ENCODE measurements around the gene RGS10.

Gene RGS10

DNA sequence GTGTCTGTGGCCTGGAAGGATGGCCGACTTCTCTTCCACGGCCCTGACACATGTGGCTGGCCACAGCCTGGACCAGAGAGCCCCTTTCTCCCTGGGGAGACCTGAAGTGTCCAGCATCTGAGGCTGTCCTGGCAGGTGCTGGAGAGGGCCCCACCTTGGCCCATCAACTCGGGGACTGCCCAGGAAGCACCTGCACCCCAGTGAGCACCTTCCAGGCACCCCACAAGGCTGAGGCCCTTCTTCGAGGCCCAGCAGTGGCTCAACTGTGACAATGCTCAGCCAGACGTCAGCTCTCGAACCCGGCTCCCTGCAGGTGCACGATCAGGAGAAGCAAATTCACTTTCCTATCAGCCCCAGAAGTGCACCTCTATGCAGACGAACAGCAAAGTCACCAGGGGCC lies 24.3 kb downstream of the RGS10 start:
- no peak for DNase-seq (ENCODE audit: low read depth)

GRCh38 chr10:119517235-119518141 lies 25.0 kb downstream of the RGS10 start:
- DNase-seq (ENCODE audit: low read depth): peak; percentile 26

- peak; percentile 46 for DNase-seq (ENCODE audit: low read depth)
These were observed 25.9 kb downstream of the RGS10 start for GRCh38 chr10:119516381-119517234.

GRCh38 chr10:119515511-119516045 lies 26.9 kb downstream of the RGS10 start:
- DNase-seq (ENCODE audit: low read depth): no peak

DNA sequence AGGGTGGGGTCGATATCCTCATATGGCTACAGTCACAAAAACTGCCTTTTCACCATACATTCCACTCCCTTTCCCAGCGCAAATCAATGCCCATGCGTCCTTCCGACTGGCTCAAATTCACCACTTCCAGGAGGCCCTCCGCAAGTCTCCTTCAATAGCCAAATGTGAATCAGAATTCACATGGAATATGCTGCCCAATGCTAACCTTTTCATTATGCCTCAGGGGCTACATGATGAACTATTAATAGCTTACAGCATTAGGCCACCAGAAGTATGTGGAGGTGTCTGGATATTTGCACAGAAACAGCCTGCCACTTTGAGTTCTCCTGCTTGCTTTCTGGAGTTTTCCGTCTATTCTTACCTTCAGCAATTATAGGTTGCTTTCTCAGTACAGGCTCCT lies 27.7 kb downstream of the RGS10 start:
- no peak for DNase-seq (ENCODE audit: low read depth)

- no peak for DNase-seq (ENCODE audit: low read depth)
These were observed 30.5 kb downstream of the RGS10 start for GRCh38 chr10:119511828-119512515.

DNA sequence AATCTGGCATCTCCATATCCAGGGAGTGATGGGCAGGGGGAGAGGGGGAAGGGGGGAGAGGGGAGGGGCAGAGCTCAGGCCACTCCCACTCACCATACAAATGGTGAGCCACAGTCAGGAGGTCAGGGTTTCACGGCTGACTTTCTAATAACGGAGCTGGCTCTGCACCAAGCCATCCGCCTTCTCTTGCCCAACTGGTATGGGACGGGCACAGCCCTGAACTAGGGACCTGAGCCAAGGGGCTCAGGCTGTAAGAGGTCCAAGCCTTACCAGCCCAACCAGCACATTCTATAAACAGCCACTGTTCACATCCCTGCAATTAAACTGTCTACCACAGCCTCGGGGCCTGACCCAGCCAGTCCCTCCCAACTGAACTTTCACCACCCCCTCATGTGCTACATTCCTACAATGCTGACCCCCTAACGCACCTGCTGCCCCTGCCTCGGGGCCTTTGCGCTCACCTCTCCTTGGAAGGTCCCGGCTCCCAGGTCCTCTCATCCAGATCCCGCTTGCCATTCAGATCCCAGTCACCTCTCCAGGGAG lies 32.5 kb downstream of the RGS10 start:
- no peak for DNase-seq (ENCODE audit: low read depth)

- no peak for DNase-seq (ENCODE audit: low read depth)
These were observed 35.4 kb downstream of the RGS10 start for GRCh38 chr10:119507115-119507514.

DNA sequence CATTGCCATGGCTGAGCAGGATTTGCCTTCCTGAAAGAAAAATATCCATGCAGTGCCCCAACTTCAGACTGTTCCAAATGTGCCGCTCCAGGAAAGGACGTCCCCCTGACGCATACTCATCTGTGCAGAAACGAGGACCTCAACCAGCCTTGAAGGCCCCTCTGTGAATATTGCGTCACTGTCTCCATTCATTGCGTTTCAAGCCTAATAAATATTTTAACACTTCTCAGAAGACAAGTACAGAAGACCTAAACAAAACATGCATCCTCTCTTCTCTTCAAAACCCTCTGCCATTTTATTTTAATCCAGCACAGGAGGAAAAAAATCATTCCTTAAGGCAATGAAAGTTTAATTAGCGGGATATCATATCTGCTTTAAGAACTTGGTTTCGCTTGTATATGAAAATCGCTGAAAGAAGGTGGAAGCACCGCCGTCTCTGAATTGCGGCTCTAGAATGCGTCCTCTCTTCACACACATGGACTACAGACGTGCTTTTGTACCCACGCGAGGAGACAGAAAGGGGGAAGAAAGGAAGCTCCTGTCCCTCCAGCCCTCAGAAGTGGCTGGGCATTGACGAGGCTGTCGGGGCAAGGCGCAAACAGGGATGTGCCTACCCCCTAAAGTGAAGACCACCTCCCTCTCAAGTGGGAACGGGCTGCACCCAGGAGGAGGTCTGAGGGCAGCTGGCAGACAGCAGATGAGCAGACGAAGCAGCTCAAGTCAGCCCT lies 36.8 kb downstream of the RGS10 start:
- no peak for DNase-seq (ENCODE audit: low read depth)

GRCh38 chr10:119505131-119505551 lies 37.4 kb downstream of the RGS10 start:
- no peak for DNase-seq (ENCODE audit: low read depth)

- no peak for DNase-seq (ENCODE audit: low read depth)
These were observed 37.9 kb downstream of the RGS10 start for GRCh38 chr10:119504651-119505050.

DNA sequence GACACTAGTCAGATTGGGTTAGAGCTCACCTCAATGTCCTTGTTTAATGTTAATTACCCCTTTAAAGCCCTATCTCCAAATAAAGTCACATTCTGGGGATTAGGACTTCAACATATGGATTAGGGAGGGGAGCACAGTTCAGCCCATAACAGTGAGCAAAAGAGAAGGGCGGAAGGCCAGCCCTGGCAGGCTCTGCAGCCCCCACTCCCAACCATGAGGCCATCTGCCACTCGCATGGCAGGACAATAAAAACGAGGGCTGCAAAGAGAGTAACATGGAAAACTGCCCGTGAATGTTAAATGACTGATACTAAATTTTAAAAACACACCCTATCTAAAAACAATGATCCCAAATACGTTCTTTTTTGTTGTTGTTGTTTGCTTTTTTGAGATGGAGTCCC lies 38.7 kb downstream of the RGS10 start:
- DNase-seq (ENCODE audit: low read depth): no peak

GRCh38 chr10:119502618-119503155 lies 39.8 kb downstream of the RGS10 start:
- DNase-seq (ENCODE audit: low read depth): no peak

GRCh38 chr10:119502209-119502608 lies 40.3 kb downstream of the RGS10 start:
- DNase-seq (ENCODE audit: low read depth): peak; percentile 79

GRCh38 chr10:119501690-119502089 lies 40.8 kb downstream of the RGS10 start:
- no peak for DNase-seq (ENCODE audit: low read depth)

DNA sequence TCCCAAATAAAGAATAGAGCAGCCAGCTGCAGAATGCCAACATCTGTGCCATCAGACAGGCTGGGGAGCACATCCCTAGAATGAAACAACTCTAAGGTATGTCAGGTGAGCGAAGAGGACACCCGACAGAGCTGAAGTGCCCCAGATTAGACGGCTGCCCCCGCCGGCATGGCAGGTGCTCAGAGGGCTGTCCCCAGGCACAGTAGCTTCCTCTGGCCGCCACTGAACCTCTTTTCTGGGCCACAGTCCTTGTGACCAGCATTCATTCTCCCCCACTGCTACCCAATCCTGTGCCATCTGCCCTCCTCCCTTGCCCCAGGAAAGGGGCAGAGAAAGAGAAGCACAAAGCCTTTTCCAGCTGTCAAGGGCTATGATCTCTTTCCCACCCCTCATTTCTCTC lies 41.7 kb downstream of the RGS10 start:
- DNase-seq (ENCODE audit: low read depth): no peak

DNA sequence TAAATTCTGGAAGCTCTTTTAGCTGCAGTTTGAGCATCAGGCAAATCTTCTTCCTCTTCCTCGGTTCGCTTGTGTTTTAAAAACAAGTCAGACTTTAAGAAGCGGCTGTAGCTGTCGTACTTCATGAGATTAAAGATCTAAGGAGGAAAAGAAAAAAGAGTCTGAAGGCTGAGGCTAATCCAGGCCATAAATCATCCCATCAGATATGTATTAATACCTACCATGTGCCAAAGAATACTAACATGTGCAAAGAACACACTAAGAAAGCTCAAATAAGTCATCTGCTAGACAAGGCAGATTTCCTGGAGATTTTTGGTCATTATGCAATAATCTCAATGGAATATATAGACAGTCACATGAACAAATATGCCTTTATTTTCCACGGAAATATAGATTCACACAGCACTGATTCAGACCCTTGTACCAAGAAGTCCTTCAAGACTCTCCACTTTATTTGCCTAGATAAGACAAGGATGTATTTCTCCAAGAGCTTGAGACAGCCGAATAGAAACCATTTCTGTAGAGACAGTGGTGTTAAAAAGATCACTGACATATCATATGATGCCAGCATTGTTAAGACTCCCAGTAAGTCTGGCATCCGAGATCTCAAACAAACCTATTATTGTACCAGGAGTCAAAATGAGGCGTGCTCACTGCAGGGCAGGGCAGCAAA lies 42.3 kb downstream of the RGS10 start:
- no peak for DNase-seq (ENCODE audit: low read depth)

- no peak for DNase-seq (ENCODE audit: low read depth)
These were observed 42.9 kb downstream of the RGS10 start for GRCh38 chr10:119499677-119500002.

DNA sequence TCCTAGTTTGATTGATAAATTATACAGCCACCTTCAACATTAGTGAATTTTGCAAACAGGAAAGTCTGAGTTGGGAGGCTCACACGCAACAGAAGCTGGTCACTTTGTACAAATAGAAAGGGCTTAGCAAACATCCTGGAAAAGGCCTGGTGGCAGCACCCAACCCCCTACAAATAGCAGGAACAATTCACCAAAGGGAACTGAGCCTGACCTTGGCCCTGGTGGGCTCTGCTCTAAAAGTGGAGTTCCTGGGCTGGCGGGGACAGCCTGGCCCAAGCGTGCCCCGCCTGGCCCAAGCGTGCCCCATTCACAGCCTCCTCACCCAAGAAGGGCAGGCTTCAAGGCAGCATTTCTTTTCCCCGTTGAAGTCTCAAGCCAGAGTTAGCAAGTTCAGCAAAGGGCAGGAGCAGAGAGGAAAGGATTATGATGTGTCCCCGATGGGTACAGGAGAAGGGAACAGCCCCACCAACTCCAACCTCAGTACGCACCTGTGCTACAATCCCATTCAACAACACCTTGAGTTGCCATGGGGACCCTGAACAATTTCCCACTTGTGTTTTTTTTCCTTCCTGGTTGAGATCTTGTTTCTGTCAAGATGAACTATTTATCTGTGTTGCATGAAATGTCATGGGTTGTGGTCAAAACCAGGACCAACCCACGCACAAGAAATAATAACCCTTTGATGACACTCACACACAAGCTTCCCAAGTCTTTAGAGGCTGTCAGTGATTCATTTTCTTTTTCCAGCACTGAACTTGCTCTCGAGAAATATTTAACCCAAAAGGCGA lies 43.4 kb downstream of the RGS10 start:
- DNase-seq (ENCODE audit: low read depth): no peak

DNA sequence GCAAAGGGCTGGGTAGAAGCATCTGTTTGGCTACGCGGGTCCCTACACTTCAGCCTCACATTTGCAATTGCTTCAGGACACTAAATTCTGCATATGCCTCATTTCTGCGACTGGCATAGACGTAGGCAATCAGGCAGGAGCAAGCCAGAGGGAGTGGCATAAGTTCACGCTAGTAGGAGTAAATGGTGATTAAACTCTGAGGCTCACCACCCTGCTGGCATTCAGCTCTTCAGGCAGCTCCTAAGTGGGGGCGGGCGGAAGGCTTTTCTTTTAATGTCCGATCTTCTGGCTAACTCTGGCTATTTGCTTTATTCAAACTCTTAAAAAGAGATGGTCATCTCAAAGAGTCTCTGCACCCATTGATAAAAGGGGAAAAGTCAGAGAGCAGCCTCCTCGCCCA lies 45.3 kb downstream of the RGS10 start:
- no peak for DNase-seq (ENCODE audit: low read depth)
